ENCODE data around the gene C5orf34.

DNA sequence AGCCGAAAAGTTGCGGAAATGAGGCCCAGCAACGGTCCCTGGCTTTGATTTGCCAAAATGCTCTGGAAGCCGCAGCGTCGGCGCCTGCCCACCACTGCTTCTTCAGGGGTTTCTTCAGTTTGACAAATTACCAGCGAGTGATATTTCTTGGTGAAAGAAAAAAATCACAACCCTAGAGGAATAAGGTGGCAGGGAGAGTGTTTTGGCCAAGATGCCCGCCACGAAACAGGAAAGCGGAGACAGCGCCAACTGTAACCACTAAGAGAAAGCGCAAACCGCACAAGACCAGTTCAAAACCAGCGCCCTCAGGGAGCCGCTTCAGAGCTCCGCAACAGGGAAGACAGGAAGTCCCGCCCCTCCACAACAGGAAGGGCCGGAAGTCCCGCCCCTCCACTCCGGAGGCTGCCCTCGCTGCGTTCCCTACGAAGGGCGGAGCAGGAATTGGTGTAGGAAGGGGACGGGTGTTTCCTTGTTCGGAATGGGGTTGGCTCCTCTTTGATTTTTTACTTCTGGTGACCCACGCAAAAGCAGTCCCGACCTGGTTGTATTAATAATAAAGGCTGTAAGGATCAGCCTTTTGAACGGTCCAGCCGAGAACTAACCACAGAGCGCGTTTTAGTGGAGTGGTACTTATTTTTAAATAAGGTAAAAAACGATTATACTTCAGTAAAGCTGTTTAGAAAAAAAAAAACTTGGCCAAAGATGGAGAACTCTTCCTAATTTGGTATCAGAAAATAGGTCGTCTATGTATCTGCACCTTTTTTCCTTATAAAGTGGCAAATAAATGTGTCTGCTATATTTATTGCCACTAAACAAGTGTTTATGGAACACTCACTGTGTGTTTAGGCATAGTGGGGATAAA is at the start of gene C5orf34:
- TF ChIP-seq, protein P1, sequence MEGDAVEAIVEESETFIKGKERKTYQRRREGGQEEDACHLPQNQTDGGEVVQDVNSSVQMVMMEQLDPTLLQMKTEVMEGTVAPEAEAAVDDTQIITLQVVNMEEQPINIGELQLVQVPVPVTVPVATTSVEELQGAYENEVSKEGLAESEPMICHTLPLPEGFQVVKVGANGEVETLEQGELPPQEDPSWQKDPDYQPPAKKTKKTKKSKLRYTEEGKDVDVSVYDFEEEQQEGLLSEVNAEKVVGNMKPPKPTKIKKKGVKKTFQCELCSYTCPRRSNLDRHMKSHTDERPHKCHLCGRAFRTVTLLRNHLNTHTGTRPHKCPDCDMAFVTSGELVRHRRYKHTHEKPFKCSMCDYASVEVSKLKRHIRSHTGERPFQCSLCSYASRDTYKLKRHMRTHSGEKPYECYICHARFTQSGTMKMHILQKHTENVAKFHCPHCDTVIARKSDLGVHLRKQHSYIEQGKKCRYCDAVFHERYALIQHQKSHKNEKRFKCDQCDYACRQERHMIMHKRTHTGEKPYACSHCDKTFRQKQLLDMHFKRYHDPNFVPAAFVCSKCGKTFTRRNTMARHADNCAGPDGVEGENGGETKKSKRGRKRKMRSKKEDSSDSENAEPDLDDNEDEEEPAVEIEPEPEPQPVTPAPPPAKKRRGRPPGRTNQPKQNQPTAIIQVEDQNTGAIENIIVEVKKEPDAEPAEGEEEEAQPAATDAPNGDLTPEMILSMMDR (conservative IDR thresholded peaks at IDR 0.05): no peak
- peak; percentile 35; the same call in 1 of the 2 replicates for TF ChIP-seq ZFX (IDR thresholded peaks at IDR 0.05)
